Measurements from ENCODE around the gene CASTOR1. TPM values are rescaled to one million over a fixed set of nuclear protein-coding genes. Genes with fewer than 3 reads are reported as not detected.
A peak's percentile ranks its signal among the peaks of the same experiment; 100 is the strongest.

The CASTOR1 gene
- total RNA-seq, 2 donors from 2014 or later, result 3.7 to 4.2 TPM

GRCh38 chr22:30275625-30276024 is 13.7 kb downstream of the CASTOR1 start:
- DNase-seq (no peak), ATAC-seq (peak; percentile 43)
- intact Hi-C loops (cut with DNase I, micrococcal nuclease), result no loop called here

- intact Hi-C loops (cut with DNase I, micrococcal nuclease), result no loop called here
- ATAC-seq (no peak), DNase-seq (no peak)
These were observed 14.9 kb downstream of the CASTOR1 start for GRCh38 chr22:30274437-30274812.

- intact Hi-C loops (cut with DNase I, micrococcal nuclease), result no loop called here
- DNase-seq (no peak), ATAC-seq (no peak)
These were observed 15.4 kb downstream of the CASTOR1 start for GRCh38 chr22:30273711-30274436.

- ATAC-seq (no peak), DNase-seq (no peak)
- intact Hi-C loops (cut with DNase I, micrococcal nuclease), result no loop called here
These were observed 16.3 kb downstream of the CASTOR1 start for GRCh38 chr22:30272781-30273601.

GRCh38 chr22:30270832-30271231 is 18.5 kb downstream of the CASTOR1 start:
- ATAC-seq (peak; percentile 20), DNase-seq (peak; percentile 36 to 74)

GRCh38 chr22:30268331-30268730 is 21.0 kb downstream of the CASTOR1 start:
- DNase-seq (no peak), ATAC-seq (no peak)
- intact Hi-C loops (cut with DNase I, micrococcal nuclease), result no loop called here

More at GRCh38 chr22:30270832-30271231, 18.5 kb downstream of the CASTOR1 start:
- intact Hi-C loops (cut with DNase I, micrococcal nuclease), result no loop called here

- intact Hi-C loops (cut with DNase I, micrococcal nuclease), result no loop called here
- DNase-seq, result peak in 1 of 2 donors; percentile 53
- no peak for ATAC-seq
These were observed 21.7 kb downstream of the CASTOR1 start for GRCh38 chr22:30267382-30268302.

GRCh38 chr22:30266445-30267381 is 22.6 kb downstream of the CASTOR1 start, which contains the start of gene OSM:
Gene OSM (minus strand): TSS chr22:30266851. CDS start chr22:30266799, 52 bp downstream.
- intact Hi-C loops (cut with DNase I, micrococcal nuclease), result no loop called here
- ATAC-seq, result peak; percentile 19
- DNase-seq, result peak; percentile 62 to 70

- DNase-seq, result peak; percentile 61 to 70
- ATAC-seq, result peak; percentile 31
- intact Hi-C loops (cut with DNase I, micrococcal nuclease), result no loop called here
These were observed 23.4 kb downstream of the CASTOR1 start for GRCh38 chr22:30265823-30266444.

- no peak for ATAC-seq
- no peak for DNase-seq
- intact Hi-C loops (cut with DNase I, micrococcal nuclease), result no loop called here
These were observed 24.1 kb downstream of the CASTOR1 start for GRCh38 chr22:30265131-30265720.

- intact Hi-C loops (cut with DNase I, micrococcal nuclease), result loop anchor here (5.0 kb wide), 1 partner anchor 123 kb away; the partner anchor contains the start of gene RNF215 (in 2 of the 2)
- ATAC-seq (no peak), DNase-seq (no peak)
These were observed 25.4 kb downstream of the CASTOR1 start for GRCh38 chr22:30263883-30264282.

- peak; percentile 29 for ATAC-seq
- DNase-seq, result peak; percentile 59 to 85
- intact Hi-C loops (cut with DNase I, micrococcal nuclease), result loop anchor here (5.0 kb wide), 1 partner anchor 124 kb away; the partner anchor contains the start of gene RNF215 (in 2 of the 2)
These were observed 26.2 kb downstream of the CASTOR1 start for GRCh38 chr22:30262917-30263741.

- DNase-seq (no peak), ATAC-seq (no peak)
- intact Hi-C loops (cut with DNase I, micrococcal nuclease), result loop anchor here (5.0 kb wide), 1 partner anchor 125 kb away; the partner anchor contains the start of gene RNF215 (in 2 of the 2)
These were observed 27.2 kb downstream of the CASTOR1 start for GRCh38 chr22:30262112-30262511.

- intact Hi-C loops (cut with DNase I, micrococcal nuclease), result loop anchor here (5.0 kb wide), 1 partner anchor 126 kb away; the partner anchor contains the start of gene RNF215 (in 2 of the 2)
- ATAC-seq, result no peak
- no peak for DNase-seq
These were observed 28.2 kb downstream of the CASTOR1 start for GRCh38 chr22:30261134-30261533.

GRCh38 chr22:30260682-30261081 is 28.6 kb downstream of the CASTOR1 start:
- intact Hi-C loops (cut with DNase I, micrococcal nuclease), result loop anchor here (5.0 kb wide), 1 partner anchor 127 kb away; the partner anchor contains the start of gene RNF215 (in 2 of the 2)
- no peak for ATAC-seq
- no peak for DNase-seq

GRCh38 chr22:30260276-30260675 is 29.0 kb downstream of the CASTOR1 start:
- no peak for ATAC-seq
- intact Hi-C loops (cut with DNase I, micrococcal nuclease), result loop anchor here (5.0 kb wide), 1 partner anchor 127 kb away; the partner anchor contains the start of gene RNF215 (in 2 of the 2)
- no peak for DNase-seq

All from left colon (tissue), 2 donors.